OCI-LY1 (cell line): Measurements from ENCODE around the gene FGF7.

ENCODE experiments used
- EZH2 ChIP-seq: fragments of 200-600 bp; sonication (generic), shearing (Covaris generic); IDR thresholded peaks from 2 replicates; pipeline ENCODE4 v1.8.0; 2017; ENCODE audit warnings: borderline replicate concordance, mixed run types, mild to moderate bottlenecking, antibody characterized with exemption, low read length, moderate library complexity, mixed read lengths
- TF ChIP-seq, protein P1 (sequence below): fragments of 200-600 bp; sonication (generic), shearing (Covaris generic); IDR thresholded peaks from 2 replicates; pipeline ENCODE4 v1.5.1; 2017; ENCODE audit warnings: mild to moderate bottlenecking, antibody characterized with exemption, low read length, moderate library complexity, mixed read lengths

- TF ChIP-seq, protein P1, sequence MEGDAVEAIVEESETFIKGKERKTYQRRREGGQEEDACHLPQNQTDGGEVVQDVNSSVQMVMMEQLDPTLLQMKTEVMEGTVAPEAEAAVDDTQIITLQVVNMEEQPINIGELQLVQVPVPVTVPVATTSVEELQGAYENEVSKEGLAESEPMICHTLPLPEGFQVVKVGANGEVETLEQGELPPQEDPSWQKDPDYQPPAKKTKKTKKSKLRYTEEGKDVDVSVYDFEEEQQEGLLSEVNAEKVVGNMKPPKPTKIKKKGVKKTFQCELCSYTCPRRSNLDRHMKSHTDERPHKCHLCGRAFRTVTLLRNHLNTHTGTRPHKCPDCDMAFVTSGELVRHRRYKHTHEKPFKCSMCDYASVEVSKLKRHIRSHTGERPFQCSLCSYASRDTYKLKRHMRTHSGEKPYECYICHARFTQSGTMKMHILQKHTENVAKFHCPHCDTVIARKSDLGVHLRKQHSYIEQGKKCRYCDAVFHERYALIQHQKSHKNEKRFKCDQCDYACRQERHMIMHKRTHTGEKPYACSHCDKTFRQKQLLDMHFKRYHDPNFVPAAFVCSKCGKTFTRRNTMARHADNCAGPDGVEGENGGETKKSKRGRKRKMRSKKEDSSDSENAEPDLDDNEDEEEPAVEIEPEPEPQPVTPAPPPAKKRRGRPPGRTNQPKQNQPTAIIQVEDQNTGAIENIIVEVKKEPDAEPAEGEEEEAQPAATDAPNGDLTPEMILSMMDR, result no peak
- TF ChIP-seq EZH2, result no peak
These were observed 12.1 kb downstream of the FGF7 start for GRCh38 chr15:49435174-49435573.
